Measurements from ENCODE around the gene RNF148. TPM values are rescaled to one million over a fixed set of nuclear protein-coding genes. Genes with fewer than 3 reads are reported as not detected.

RNF148 gene
- under 1 TPM in 1 of 4 donors, not detected in 3; 0.10 TPM for polyA plus RNA-seq (ENCODE audit: insufficient read length in 4 of 4)

GRCh38 chr7:122702872-122703510, at the start of gene RNF148:
Gene RNF148, minus strand, starts transcription at chr7:122702922. Its CDS starts 172 bp downstream, at chr7:122702750.
- no peak for DNase-seq (ENCODE audit: low read depth in 4 of 4, low spot score in 3 of 4)

DNA sequence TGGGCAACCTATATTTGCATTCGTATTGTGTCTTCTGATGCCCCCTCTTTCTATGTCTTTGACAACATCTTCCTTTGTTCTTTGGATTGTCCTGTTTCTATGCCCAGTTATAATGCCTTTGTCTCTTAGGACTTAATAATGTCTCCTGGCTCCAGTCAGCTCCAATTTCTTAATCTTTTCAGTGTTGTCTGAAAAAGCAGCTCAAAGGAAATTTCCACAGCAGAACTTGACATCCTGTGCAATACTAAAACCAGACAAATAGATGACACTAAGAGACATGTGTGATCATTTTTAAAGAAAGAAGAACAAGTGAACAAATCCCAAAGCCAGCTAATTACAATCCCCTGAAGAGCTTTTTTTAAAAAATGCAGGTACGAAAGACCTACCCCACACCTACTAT, 47.7 kb upstream of the RNF148 start:
- DNase-seq (ENCODE audit: low read depth in 4 of 4, low spot score in 3 of 4): no peak

- DNase-seq (ENCODE audit: low read depth in 4 of 4, low spot score in 3 of 4): no peak
Observed at GRCh38 chr7:122748195-122748594, 45.5 kb upstream of the RNF148 start.

DNA sequence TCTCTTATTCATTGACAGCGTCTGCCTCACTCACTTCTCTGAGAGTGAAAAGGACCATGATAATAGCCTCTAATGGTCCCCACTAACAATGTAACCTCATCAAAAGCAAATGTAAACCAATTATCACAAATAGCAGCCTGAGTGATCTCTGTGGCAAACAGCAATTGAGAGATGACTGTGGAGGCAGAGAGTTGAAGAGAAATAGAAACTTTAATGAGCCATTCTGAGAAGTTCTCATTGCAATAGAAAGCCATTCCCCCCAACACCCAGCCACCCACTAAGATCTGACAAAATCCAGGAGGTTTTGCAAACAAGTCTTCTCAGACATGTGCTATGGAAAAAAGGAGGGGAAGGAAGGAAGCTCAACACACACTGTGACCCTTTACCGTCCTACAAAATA, 44.2 kb upstream of the RNF148 start:
- no peak for DNase-seq (ENCODE audit: low read depth in 4 of 4, low spot score in 3 of 4)

GRCh38 chr7:122743211-122743610, 40.5 kb upstream of the RNF148 start:
- DNase-seq (ENCODE audit: low read depth in 4 of 4, low spot score in 3 of 4): no peak

GRCh38 chr7:122738947-122739346, 36.2 kb upstream of the RNF148 start:
- no peak for DNase-seq (ENCODE audit: low read depth in 4 of 4, low spot score in 3 of 4)

GRCh38 chr7:122736183-122736582, 33.5 kb upstream of the RNF148 start:
- no peak for DNase-seq (ENCODE audit: low read depth in 4 of 4, low spot score in 3 of 4)

DNA sequence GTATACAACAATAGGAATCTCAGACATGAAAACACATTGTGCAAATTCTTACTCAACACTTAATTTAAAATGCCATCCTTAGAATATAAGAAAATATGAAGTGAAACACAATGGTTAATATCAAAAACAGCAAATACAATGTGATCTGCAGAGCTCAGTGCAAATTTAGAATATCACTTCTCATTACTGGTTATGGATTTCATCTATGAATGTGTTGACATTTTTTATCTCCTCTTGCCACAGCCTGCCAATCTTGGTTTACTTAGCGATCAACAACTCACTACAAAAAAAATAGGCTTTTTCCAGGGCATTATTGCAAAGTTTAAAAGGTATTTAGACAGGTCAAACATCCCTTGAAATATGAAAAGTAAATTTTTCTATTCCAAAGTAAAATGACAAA, 25.0 kb upstream of the RNF148 start:
- no peak for DNase-seq (ENCODE audit: low read depth in 4 of 4, low spot score in 3 of 4)

DNA sequence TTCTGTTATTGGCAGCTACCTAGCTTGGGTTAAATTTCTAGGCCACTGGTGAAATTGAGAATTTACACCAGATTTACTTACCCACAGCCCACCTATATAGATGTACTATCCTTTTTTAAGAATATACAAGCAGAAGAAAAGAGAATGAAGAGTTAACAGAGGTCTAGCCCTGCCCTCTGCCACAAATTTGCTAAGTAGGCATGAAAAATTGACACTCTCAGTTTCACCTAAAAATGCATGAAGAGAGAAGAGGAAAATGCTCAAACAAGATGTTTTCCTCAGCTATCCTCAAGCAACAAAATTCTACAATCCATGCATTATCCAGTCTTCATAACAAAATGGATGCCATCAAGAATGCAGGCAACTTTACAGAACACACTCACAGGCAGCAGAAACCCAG, 24.6 kb upstream of the RNF148 start:
- DNase-seq (ENCODE audit: low read depth in 4 of 4, low spot score in 3 of 4): no peak

GRCh38 chr7:122726881-122727280, 24.2 kb upstream of the RNF148 start:
- DNase-seq (ENCODE audit: low read depth in 4 of 4, low spot score in 3 of 4): no peak

DNA sequence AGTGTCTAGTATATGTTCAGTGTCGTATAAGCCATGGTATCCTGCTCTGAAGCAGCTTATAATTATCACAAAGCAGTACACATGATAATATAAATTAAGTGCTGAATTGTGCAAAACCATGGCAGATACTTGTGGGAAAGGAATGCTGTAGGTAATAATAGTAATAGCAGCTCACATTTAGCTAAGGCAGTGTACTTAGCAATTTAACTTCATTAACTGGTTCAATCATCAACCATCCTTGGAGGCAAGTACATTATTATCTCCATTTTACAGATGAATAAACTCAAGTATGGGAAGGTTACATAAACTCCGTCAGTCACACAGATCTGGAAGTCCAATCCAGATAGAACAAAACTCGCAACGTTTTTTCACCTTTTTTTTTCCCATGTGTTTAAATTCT, 21.6 kb upstream of the RNF148 start:
- no peak for DNase-seq (ENCODE audit: low read depth in 4 of 4, low spot score in 3 of 4)

DNA sequence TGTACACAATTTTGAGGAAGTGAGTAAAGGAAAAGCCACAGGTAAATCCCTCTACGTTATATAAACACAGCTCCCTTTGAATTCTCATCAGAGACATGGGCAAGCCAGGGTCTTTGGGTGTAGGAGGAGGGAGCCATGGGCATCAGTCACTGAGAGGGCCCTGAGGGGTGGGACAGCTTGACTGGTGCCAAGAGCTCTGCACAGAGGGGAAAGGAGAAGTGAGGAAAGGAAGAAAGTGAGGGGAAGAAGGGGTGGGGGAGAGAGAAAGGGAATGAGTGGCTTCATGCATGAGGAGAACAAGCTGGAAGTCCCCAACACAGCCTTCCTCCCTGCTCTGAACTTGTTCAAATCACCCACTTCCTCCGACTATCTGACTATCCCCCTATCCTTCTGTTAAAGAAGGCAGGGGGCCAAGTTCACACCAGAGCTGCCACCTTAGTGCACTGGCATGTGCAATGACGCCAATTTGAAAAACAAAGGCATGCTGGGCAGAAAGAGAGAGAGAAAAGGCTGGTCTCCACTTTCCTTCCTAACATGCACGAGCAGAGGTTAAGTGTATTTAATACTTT, 16.4 kb upstream of the RNF148 start:
- no peak for DNase-seq (ENCODE audit: low read depth in 4 of 4, low spot score in 3 of 4)

GRCh38 chr7:122717356-122718089, 14.8 kb upstream of the RNF148 start:
- DNase-seq (ENCODE audit: low read depth in 4 of 4, low spot score in 3 of 4): no peak

DNA sequence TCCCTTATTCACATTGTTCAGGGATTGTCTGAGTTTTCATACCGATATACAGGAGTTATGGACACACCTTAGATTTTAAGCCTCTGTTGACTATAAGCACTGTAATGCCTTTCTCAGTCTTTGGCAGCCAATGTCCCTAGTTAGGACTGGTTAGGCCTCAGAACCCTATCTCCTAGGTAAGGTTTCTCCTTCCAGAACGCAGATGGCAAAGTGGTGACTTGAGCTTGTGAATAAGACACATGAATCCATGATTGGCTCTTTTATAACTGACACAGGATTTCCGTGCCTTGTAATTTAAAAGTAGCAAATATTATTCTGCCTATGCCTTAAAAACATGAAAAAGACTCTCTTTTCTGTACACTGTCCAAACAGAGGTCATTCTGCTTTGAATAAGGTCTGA, 12.5 kb upstream of the RNF148 start:
- no peak for DNase-seq (ENCODE audit: low read depth in 4 of 4, low spot score in 3 of 4)

DNA sequence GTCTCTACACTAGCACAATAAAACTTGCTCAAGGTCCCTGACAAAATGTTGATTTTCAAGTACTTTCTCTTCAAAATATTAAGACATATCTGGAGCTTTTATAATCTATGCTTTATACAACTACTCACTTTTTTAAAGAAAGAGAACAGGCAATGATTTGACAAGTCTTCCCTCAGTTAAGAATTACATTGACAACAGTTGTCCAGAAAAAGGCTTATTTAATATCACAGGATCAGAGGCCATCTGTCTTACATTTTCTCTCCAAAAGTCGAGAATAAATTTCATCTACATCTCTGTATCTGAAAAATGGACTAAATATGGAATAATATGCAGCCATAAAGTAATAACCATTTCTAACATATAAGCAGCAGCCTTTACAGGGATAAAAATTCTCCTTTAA, 8.2 kb upstream of the RNF148 start:
- DNase-seq (ENCODE audit: low read depth in 4 of 4, low spot score in 3 of 4): no peak

- no peak for DNase-seq (ENCODE audit: low read depth in 4 of 4, low spot score in 3 of 4)
Observed at GRCh38 chr7:122709930-122710646, 7.4 kb upstream of the RNF148 start.

DNA sequence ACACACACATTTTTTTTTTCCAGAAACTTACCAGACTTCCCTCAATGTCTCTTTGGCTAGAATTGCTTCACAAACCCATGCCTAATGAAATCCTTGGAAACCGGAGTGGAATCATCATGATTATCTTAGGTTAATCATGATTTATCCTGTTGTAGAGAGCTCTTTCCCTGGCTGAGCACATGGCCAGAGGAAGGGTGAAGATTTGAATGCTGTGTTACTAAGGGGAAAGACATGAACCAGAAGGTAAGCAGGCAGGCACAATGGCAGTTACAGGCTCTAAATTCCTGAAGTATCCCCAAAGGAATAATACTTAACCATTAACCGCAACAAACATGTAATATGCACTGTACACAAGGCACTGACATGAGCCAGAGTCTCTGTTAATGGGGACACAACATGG, 4.1 kb upstream of the RNF148 start:
- DNase-seq (ENCODE audit: low read depth in 4 of 4, low spot score in 3 of 4): no peak

DNA sequence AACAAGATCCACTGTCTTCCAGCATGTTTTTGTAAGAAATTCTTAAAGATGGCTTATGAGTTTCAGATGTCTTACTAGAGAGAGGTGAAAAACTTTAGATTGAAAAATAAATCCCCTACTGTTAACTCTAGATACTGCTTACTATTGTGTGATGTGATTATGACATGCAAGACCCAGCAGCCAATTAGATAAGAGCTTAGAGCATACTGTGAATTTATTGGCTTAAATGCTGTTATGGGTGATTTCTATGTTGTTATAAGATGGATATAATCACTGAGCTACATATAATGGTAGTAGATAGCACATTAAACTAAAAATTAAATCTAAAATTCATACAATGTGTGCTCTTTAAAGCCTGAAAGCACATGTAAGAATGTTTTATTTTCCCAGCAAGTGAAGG, 3.7 kb downstream of the RNF148 start, which contains the start of gene RNF133:
RNF133 (minus strand) TSS at position 101 of the 400 bp plus-strand sequence. CDS start 199 bp downstream, outside the sequence.
- DNase-seq (ENCODE audit: low read depth in 4 of 4, low spot score in 3 of 4): no peak

DNA sequence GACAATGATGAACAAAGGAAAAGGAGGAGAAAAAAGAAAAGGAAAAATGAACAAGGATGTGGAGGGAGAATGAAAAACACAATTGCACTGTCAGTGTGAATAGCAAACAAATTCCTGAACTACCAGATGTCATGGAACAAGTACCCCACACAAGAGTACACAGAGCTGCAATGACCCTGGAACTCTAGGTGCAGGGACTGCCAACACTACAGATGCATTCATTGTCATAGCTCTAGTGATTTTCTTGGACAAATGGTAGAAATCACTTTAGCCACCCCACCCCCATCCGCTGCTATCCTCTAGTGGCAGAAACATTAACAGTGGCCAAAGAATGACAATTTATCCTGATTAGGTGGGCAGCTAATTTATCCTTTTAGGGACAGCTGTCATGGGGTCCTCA, 6.9 kb downstream of the RNF148 start:
- DNase-seq (ENCODE audit: low read depth in 4 of 4, low spot score in 3 of 4): no peak

DNA sequence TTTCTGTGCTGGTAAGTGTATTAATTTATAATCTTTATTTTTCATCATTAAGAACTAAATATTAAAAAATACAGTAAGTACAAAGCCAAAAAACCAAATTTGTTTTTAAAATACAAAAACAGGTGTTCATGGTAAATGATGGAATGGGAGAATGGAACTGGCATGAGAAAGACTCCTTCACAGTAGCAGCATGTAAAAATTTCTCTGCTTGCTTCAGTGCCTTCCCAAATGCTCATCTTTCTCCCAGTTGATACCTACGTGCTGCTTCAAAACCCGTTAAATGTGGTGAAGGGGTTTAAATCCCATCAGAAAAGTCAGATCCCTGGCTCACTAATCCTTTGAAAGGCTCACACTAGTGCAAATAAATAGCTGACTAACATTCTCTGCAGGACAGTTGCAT, 8.0 kb downstream of the RNF148 start:
- no peak for DNase-seq (ENCODE audit: low read depth in 4 of 4, low spot score in 3 of 4)

DNA sequence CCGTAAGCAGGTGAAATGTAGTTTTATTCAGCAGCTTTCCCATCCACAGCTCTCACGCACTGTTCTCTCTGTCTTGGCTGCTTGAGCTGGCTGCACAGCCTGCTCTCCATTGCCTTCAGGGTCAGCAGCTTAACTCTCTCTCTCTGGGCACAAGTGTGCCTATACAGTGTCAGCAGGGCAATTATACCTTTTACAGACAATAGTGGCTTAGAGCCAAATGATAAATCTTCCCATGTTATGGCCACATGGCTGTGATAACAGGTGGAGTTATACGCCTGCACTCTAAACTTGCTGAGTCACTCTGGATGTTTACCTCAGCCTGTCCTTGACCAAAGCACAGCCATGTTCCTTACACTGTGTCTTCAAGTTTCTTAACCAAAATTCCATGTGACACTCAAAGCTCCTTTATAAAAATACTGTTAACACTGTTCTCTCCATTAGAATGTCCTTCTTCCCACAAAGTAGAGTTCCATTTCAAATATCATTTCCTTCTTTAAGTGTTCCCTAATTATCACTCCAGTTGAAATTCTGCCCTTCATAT, 9.9 kb downstream of the RNF148 start:
- DNase-seq (ENCODE audit: low read depth in 4 of 4, low spot score in 3 of 4): no peak
